HepG2 (cell line): Measurements from ENCODE around the gene SIVA1. TPM values are rescaled to one million over a fixed set of nuclear protein-coding genes. Genes with fewer than 3 reads are reported as not detected.

Experiments used
- CREM ChIP-seq, 2 experiments: sonication (generic) in 1 of 2; formaldehyde crosslinking in 1 of 2; IDR thresholded peaks; 2 replicates each; pipeline versions ENCODE4 v1.4.0 to v1.6.1; 2016 to 2020; ENCODE audit warnings: antibody characterized with exemption in 1 of 2, mild to moderate bottlenecking in 1 of 2, missing genetic modification reagents in 1 of 2
- EHMT2 ChIP-seq: fragments of 200-600 bp; sonication (generic); IDR thresholded peaks from 2 replicates; pipeline ENCODE4 v1.7.0; 2017; ENCODE audit warnings: antibody characterized with exemption, low read depth, low read length, borderline replicate concordance
- HBP1 ChIP-seq: IDR thresholded peaks from 2 replicates; pipeline ENCODE4 v1.6.1; 2016; ENCODE audit warnings: low read depth, control low read depth
- JARID2 ChIP-seq: sonication (generic); formaldehyde crosslinking; IDR thresholded peaks from 2 replicates; pipeline ENCODE4 v1.8.1; 2023; ENCODE audit warnings: missing genetic modification reagents, inconsistent platforms; ENCODE audit not compliant: insufficient replicate concordance
- LBX2 ChIP-seq: sonication (generic); formaldehyde crosslinking; IDR thresholded peaks from 2 replicates; pipeline ENCODE4 v1.5.0; 2020; ENCODE audit warnings: missing genetic modification reagents, mild to moderate bottlenecking, borderline replicate concordance
- MAF1 ChIP-seq: sonication (generic); formaldehyde crosslinking; IDR thresholded peaks from 2 replicates; pipeline ENCODE4 v1.5.0; 2020; ENCODE audit warnings: missing genetic modification reagents, borderline replicate concordance
- MTF2 ChIP-seq: sonication (generic); formaldehyde crosslinking; IDR thresholded peaks from 2 replicates; pipeline ENCODE4 v1.5.0; 2020; ENCODE audit warnings: missing genetic modification reagents, borderline replicate concordance
- NR2F6 ChIP-seq, 2 experiments: IDR thresholded peaks; 2 replicates each; pipeline ENCODE4 v1.6.1; 2016; ENCODE audit warnings: antibody characterized with exemption in 1 of 2, mild to moderate bottlenecking in 1 of 2
- RBAK ChIP-seq: sonication (generic); formaldehyde crosslinking; IDR thresholded peaks from 2 replicates; pipeline ENCODE4 v1.5.1; 2020; ENCODE audit warnings: mild to moderate bottlenecking, missing genetic modification reagents
- ZEB1 ChIP-seq: IDR thresholded peaks from 2 replicates; pipeline ENCODE4 v1.6.1; 2012; ENCODE audit warnings: mild to moderate bottlenecking, low read depth, inconsistent platforms; ENCODE audit not compliant: insufficient replicate concordance
- ZFX ChIP-seq: sonication (generic); formaldehyde crosslinking; IDR thresholded peaks from 2 replicates; pipeline ENCODE4 v1.4.0; 2020; ENCODE audit warnings: mild to moderate bottlenecking, low read depth, missing genetic modification reagents, moderate library complexity
- ZKSCAN1 ChIP-seq: fragments of 150-350 bp; IDR thresholded peaks from 2 replicates; pipeline ENCODE4 v1.6.1; 2014; ENCODE audit warnings: low read length
- ZNF224 ChIP-seq: sonication (generic); formaldehyde crosslinking; IDR thresholded peaks from 2 replicates; pipeline ENCODE4 v1.5.0; 2020; ENCODE audit warnings: mild to moderate bottlenecking, missing genetic modification reagents
- ZNF770 ChIP-seq: sonication (generic); formaldehyde crosslinking; IDR thresholded peaks from 2 replicates; pipeline ENCODE4 v1.5.0; 2020; ENCODE audit warnings: mild to moderate bottlenecking, missing genetic modification reagents
- ZNF781 ChIP-seq: sonication (generic); formaldehyde crosslinking; IDR thresholded peaks from 2 replicates; pipeline ENCODE4 v1.5.1; 2020; ENCODE audit warnings: borderline replicate concordance, mild to moderate bottlenecking, missing genetic modification reagents; ENCODE audit errors: not compliant biosample characterization
- polyA plus RNA-seq, 8 experiments: library from polyadenylated mRNA; depleted of rRNA in 3 of 8; stranded (reverse) in 7 of 8; unstranded in 1 of 8; fragments of >200 nt; fragmentation: Illumina TruSeq in 4 of 8; extraction: Trizol in 4 of 8; gene quantifications; 2 replicates each; pipeline versions ENCODE4 v1.2.1 to v1.2.3, GENCODE V29; 2011 to 2016; ENCODE audit warnings: low read depth in 4 of 8, missing spikeins in 1 of 8, mixed read lengths in 1 of 8; ENCODE audit not compliant: insufficient read depth in 1 of 8
- total RNA-seq, 5 experiments: library from RNA; depleted of rRNA; stranded (reverse); fragments of >200 nt; fragmentation: Illumina TruSeq; extraction: Trizol; gene quantifications; 2 replicates each; pipeline ENCODE4 v1.2.3, GENCODE V29; 2016; ENCODE audit warnings: low read depth in 1 of 5
- TF ChIP-seq, protein P1 (sequence below): fragments of 450-650 bp; IDR thresholded peaks from 2 replicates; pipeline ENCODE4 v1.6.1; 2016
- TF ChIP-seq, protein P2 (sequence below): IDR thresholded peaks from 2 replicates; pipeline ENCODE4 v1.6.1; 2012; ENCODE audit warnings: inconsistent platforms
- TF ChIP-seq, protein P3 (sequence below): sonication (generic); formaldehyde crosslinking; IDR thresholded peaks from 2 replicates; pipeline ENCODE4 v1.4.0; 2020; ENCODE audit warnings: missing genetic modification reagents
- TF ChIP-seq, protein P4 (sequence below): sonication (generic); formaldehyde crosslinking; IDR thresholded peaks from 2 replicates; pipeline ENCODE4 v1.4.0; 2020; ENCODE audit warnings: mild to moderate bottlenecking, low read depth, missing genetic modification reagents
- TF ChIP-seq, protein P5 (sequence below): sonication (generic); formaldehyde crosslinking; IDR thresholded peaks from 2 replicates; pipeline ENCODE4 v1.8.0; 2022; ENCODE audit warnings: mild to moderate bottlenecking, missing genetic modification reagents, moderate library complexity

Gene SIVA1
- total and polyA plus RNA-seq, 2 of the 13 experiments (the other 11 are each of a cell fraction or from before 2014, with no cell fraction given) = 123 to 186 TPM

DNA sequence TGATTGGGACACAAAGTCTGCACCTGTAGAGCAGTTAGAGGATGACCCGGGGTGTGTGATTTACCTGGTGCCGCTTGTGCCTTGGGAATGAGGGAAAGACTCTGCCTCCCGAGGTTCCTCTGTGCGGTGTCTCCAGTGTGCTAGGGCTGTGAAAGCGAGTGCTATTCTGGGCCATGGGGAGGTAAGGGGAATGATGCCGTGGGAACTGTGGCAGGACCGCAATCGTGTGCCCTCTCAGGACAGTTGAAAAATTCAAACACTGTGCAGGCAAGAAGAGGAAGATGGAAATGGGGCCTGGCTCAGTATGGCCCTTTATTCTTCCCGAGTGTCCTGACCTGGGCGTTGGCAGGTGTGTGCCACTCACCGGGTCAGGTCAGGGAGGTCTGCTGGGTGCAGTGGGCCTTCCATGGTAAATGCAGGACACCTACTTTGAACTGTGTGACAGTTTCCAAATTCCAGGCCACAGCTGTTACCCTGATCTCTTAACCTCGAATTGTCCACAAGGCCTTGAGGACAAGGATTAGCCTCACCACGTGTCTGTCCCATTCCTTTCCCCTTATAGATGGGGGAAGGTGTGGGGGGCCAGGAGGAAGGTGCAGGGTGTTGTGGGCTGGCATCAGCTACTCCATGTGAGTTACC is 1.4 kb downstream of the SIVA1 start (continued):
- TF ChIP-seq ZFX (CRISPR knock-in tag) = peak; percentile 56
- TF ChIP-seq, protein P1, sequence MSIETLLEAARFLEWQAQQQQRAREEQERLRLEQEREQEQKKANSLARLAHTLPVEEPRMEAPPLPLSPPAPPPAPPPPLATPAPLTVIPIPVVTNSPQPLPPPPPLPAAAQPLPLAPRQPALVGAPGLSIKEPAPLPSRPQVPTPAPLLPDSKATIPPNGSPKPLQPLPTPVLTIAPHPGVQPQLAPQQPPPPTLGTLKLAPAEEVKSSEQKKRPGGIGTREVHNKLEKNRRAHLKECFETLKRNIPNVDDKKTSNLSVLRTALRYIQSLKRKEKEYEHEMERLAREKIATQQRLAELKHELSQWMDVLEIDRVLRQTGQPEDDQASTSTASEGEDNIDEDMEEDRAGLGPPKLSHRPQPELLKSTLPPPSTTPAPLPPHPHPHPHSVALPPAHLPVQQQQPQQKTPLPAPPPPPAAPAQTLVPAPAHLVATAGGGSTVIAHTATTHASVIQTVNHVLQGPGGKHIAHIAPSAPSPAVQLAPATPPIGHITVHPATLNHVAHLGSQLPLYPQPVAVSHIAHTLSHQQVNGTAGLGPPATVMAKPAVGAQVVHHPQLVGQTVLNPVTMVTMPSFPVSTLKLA = peak; percentile 42; the same call in 1 of the 2 replicates
- no peak for TF ChIP-seq MAF1 (CRISPR knock-in tag)
- TF ChIP-seq NR2F6 (IDR thresholded peaks at IDR 0.05) = peak; percentile 37; the same call in 1 of the 2 replicates
- peak; percentile 55; the same call in 1 of the 2 replicates for TF ChIP-seq NR2F6 (CRISPR knock-in tag; IDR thresholded peaks at IDR 0.05)
- TF ChIP-seq ZNF770 (CRISPR knock-in tag) = no peak
- TF ChIP-seq JARID2 (CRISPR knock-in tag) = no peak
- TF ChIP-seq, protein P2, sequence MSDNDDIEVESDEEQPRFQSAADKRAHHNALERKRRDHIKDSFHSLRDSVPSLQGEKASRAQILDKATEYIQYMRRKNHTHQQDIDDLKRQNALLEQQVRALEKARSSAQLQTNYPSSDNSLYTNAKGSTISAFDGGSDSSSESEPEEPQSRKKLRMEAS = peak; percentile 72
- TF ChIP-seq ZNF224 (CRISPR knock-in tag) = no peak
- TF ChIP-seq ZKSCAN1 = no peak
- TF ChIP-seq CREM (IDR thresholded peaks at IDR 0.05) = no peak
- no peak for TF ChIP-seq CREM (CRISPR knock-in tag; IDR thresholded peaks at IDR 0.05)
- TF ChIP-seq, protein P3, sequence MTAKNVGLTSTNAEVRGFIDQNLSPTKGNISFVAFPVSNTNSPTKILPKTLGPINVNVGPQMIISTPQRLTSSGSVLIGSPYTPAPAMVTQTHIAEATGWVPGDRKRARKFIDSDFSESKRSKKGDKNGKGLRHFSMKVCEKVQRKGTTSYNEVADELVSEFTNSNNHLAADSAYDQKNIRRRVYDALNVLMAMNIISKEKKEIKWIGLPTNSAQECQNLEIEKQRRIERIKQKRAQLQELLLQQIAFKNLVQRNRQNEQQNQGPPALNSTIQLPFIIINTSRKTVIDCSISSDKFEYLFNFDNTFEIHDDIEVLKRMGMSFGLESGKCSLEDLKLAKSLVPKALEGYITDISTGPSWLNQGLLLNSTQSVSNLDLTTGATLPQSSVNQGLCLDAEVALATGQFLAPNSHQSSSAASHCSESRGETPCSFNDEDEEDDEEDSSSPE = no peak
- TF ChIP-seq LBX2 (CRISPR knock-in tag) = no peak
- TF ChIP-seq, protein P4, sequence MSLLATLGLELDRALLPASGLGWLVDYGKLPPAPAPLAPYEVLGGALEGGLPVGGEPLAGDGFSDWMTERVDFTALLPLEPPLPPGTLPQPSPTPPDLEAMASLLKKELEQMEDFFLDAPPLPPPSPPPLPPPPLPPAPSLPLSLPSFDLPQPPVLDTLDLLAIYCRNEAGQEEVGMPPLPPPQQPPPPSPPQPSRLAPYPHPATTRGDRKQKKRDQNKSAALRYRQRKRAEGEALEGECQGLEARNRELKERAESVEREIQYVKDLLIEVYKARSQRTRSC (CRISPR knock-in tag) = no peak
- no peak for TF ChIP-seq RBAK (CRISPR knock-in tag)
- TF ChIP-seq ZNF781 (CRISPR knock-in tag) = no peak
- TF ChIP-seq HBP1 (CRISPR knock-in tag) = no peak
- TF ChIP-seq, protein P5, sequence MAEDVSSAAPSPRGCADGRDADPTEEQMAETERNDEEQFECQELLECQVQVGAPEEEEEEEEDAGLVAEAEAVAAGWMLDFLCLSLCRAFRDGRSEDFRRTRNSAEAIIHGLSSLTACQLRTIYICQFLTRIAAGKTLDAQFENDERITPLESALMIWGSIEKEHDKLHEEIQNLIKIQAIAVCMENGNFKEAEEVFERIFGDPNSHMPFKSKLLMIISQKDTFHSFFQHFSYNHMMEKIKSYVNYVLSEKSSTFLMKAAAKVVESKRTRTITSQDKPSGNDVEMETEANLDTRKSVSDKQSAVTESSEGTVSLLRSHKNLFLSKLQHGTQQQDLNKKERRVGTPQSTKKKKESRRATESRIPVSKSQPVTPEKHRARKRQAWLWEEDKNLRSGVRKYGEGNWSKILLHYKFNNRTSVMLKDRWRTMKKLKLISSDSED (CRISPR knock-in tag) = no peak
- TF ChIP-seq MTF2 (CRISPR knock-in tag) = no peak
- TF ChIP-seq ZEB1 = peak; percentile 52
- no peak for TF ChIP-seq EHMT2
